Activated CD4-positive, alpha-beta T cell treated with anti-CD3 and anti-CD28 coated beads, Interleukin-2, amount 50 U/mL, for 1 hour (primary cell): ENCODE measurements around the gene ANO9.

Experiments
- DNase-seq: peaks from one replicate; pipeline ENCODE4 v3.0.0-alpha.2; 2020

Gene ANO9

GRCh38 chr11:380996-381395, 60.8 kb downstream of the ANO9 start:
- no peak for DNase-seq

- DNase-seq = no peak
Measured at GRCh38 chr11:380491-380890, 61.3 kb downstream of the ANO9 start.

GRCh38 chr11:380095-380480, 61.7 kb downstream of the ANO9 start:
- DNase-seq = no peak

GRCh38 chr11:379205-380094, 62.4 kb downstream of the ANO9 start:
- DNase-seq = no peak

- DNase-seq = no peak
Measured at GRCh38 chr11:377883-378500, 63.8 kb downstream of the ANO9 start.

GRCh38 chr11:377174-377865, 64.5 kb downstream of the ANO9 start:
- DNase-seq = no peak

GRCh38 chr11:376531-377173, 65.2 kb downstream of the ANO9 start:
- no peak for DNase-seq

- DNase-seq = no peak
Measured at GRCh38 chr11:375065-376025, 66.5 kb downstream of the ANO9 start.

GRCh38 chr11:373716-374551, 67.9 kb downstream of the ANO9 start:
- no peak for DNase-seq

GRCh38 chr11:372809-373715, 68.7 kb downstream of the ANO9 start:
- no peak for DNase-seq

- no peak for DNase-seq
Measured at GRCh38 chr11:371716-372590, 69.9 kb downstream of the ANO9 start.

GRCh38 chr11:371051-371450, 70.8 kb downstream of the ANO9 start:
- no peak for DNase-seq

- no peak for DNase-seq
Measured at GRCh38 chr11:370070-370941, 71.5 kb downstream of the ANO9 start.

- DNase-seq = peak; percentile 37
Measured at GRCh38 chr11:369336-370018, 72.3 kb downstream of the ANO9 start, which contains the start of gene B4GALNT4. B4GALNT4 (plus strand) TSS chr11:369499; CDS start chr11:369804, 305 bp downstream.

- no peak for DNase-seq
Measured at GRCh38 chr11:368414-369335, 73.1 kb downstream of the ANO9 start.

GRCh38 chr11:367956-368413, 73.8 kb downstream of the ANO9 start:
- no peak for DNase-seq
